Activated CD4-positive, alpha-beta T cell treated with anti-CD3 and anti-CD28 coated beads, Interleukin-2, amount 50 U/mL, for 48 hours (primary cell): ENCODE results near the gene PTPRS.
"Not testable (repeated sequence)": the region's sequence is repeated elsewhere in the genome, so short reads cannot be mapped to it uniquely, and the experiment has no call there.

Experiments used
- DNase-seq, 2 experiments: peaks; one replicate each; pipeline ENCODE4 v3.0.0-alpha.2; 2020

The PTPRS gene

DNA sequence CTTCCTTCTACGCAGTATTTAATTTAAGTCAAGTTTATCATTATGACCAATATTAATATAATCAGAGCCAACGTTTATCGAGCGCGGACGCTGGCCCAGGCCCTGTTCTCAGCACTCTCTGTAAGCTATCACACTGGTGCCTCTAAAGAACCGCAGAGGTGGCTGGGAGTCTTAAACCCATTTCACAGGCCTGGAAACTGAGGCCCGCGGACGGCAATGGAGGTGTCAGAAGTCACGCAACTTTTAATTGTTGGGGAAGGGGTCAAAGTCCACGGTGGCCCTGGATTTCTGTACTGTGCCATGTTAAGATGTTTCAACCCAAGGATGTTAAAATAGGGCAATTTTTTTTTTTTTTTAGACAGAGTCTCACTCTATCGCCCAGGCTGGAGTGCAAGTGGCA is 8.8 kb downstream of the PTPRS start:
- no peak for DNase-seq

DNA sequence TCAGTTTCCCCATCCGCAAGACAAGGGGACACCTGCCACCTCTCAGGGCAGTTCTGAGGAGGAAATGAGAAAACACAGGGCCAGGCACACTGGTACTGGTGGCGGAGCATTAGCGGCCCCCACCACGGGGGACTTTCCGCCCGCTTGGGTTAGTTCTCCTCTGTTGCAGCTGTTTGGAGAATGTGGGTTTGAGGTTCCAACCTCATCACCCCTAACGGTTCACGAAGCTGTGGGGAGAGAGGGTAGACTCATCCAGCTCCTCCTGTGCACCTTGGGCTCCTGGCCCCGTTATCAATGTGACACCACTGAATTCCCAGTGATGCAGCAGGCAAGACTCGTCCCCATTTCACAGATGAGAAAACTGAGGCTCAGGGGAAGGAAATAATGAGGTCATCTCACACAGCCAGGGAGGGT is 10.3 kb downstream of the PTPRS start:
- no peak for DNase-seq

DNA sequence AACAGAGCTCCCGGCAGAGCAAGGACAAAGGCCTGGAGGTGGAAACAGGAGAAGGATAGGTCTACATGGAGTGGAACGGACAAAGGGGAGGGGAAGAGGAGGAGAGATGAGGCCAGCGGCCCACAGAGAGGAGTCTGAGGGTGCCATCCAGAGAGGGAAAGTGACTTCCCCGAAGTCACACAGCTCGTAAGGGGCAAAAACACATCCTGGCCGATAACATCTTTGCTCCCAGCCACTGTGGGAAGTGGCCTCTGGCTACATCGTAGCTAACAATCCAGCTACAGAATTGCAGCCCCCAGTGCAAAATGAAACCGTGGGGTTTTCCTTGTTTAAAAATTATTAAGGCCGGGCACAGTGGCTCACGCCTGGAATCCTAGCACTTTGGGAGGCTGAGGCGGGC is 11.5 kb downstream of the PTPRS start:
- no peak for DNase-seq

DNA sequence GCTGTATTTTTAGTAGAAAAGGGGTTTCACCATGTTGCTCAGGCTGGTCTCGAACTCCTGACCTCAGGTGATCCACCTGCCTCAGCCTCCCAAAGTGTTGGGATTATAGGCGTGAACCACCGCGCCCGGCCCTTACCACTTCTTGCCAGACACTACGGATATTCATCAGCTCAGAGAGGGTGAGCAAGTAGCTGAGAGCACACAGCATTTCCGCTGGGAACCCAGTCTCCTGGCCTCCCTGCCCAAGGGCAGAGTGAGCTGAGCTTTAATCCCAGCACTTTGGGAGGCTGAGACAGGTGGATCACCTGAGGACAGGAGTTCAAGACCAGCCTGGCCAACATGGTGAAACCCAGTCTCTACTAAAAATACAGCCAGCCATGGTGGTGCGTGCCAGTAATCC is 12.2 kb downstream of the PTPRS start:
- not testable (repeated sequence) for DNase-seq

DNA sequence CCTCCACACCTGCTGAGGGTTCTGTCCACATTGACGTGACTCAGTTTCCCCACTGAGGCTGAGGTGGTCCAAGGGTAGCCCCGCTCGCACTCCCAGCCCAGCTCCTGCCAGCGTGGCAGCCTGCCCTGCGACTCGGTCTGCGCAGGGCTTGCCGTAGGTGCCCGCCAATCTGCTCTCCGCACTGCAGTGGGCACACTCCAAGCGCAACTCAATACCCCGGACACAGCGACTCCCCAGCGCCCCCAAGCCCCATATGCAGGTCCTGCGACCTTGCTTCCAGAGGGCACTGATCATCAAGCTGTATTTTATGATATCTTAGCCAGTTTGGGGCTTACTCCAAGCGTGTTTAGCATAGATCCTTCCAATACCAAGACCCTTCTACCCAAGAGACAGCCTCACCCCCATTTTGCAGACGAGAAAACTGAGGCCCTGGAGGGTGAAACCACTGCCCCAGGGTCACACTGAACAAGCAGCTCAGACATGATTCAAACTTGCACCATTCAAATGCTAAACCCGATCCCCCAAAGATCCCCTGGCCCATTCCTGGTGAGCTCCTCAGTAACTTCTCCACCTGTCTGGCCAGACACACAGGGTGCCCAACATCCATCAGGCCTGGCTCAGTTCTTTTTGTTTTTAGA is 13.5 kb downstream of the PTPRS start:
- no peak for DNase-seq

DNA sequence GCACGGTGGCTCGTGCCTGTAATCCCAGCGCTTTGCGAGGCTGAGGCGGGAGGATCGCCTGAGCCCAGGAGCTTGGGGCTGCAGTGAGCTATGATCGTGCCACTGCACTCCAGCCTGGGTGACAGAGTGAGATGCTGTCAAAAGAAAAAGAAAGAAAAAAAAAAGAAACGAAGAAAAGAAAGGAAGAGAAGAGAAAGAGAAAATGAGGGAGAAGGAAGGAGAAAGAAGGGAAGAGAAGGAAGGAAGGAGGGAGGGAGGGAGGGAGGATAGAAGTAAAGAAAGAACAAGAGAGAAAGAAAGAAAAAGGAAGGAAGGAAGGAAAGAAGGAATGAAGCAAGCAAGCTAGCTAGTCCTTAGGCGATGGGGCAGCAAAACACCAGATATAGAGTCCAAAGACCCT is 14.1 kb downstream of the PTPRS start:
- DNase-seq: no peak

DNA sequence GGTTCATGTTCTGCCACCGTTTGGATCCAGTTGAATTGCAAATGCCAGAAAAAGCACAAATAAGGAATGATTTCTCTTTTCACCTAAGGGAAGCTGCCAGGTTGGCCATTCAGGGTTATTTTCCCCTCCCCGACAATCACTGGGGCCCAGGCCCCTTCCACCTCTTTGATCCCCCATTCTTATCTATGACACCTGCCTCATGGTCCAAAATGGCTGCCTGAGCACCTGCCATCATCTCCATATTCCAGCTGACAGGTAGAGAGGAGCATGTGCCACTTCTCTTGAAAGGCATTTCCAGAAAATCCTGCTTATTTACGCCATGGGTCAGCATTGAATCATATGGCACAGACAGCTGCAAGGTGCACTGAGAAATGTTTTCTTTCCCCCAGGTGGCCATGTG is 15.7 kb downstream of the PTPRS start:
- DNase-seq: no peak

DNA sequence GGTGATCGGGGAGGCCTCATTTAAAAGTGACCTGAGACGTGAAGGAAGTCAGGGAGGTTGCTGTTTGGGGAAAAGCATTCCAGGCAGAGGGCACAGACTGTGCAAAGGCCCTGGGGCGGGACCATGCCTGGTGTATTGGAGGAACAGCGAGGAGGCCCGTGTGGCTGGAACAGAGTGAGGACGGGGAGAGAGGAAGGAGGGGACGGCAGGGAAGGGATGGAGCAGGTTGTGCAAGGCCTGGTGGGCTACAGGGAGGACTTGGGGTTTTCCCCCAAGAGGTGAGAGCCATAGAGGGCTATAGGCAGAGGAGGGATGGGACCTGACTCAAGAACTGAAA is 17.2 kb downstream of the PTPRS start:
- DNase-seq: no peak

DNA sequence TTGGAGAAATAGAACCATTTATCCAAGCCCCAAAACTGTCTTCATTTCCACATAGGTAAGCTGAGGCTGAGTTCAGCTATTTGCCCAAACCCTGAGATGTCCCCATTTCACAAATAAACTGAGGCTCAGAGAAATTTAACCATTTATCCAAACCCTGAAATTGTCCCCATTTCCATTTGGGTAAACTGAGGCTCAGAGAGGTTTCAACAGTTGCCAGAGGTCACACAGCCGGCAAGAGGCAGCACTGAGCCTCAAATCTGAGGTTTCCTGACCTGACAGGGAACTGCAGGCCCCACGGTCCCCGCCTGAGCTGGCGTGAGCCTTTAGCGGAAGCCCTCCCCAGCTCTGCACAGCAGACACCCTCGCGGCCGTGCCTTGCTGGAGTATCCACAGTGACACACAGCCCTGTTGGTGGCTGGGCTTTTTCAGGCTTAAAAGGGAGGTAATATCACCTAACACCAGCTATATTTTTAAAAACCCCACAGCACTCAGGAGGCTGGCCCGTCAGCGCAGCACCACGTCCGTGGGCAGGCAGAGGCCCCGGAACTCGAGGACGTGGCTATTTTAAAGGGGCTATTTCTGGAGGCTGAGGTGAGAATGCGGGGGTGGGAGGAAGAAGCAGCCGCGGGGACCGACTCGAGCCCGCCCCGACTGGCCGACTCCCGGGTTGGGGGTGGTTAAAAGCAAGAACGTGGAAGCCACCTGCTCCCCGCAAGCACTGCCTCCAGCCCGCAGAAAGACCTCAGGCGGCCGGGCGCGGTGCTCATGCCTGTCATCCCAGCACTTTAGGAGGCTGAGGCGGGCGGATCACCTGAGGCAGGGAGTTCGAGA is 18.5 kb downstream of the PTPRS start:
- DNase-seq: peak; percentile 12 to 21

DNA sequence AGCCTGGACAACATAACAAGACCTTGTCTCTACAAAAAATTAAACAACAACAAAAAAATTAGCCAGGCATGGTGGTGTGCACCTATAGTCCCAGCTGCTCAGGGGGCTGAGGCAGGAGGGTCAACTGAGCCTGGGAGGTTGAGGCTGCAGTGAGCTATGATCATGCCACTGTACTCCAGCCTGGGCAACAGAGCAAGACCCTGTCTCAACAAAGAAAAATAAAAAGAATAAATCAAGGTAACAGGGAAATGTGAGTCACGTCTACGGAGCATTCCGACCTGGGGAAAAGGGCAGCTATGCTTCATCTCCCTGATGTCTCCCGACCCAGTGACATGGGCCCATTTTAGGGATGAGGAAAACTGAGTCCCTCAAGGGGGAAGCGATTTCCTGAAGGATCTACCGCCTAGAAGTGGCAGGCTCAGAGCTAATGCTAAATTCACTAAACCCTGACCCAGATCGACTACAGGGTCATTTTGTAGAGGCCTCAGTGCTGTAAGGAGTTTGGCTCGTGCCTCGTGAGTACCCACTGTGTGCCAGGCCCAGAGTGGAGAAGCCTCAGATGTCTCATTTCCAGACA is 19.5 kb downstream of the PTPRS start:
- no peak for DNase-seq

DNA sequence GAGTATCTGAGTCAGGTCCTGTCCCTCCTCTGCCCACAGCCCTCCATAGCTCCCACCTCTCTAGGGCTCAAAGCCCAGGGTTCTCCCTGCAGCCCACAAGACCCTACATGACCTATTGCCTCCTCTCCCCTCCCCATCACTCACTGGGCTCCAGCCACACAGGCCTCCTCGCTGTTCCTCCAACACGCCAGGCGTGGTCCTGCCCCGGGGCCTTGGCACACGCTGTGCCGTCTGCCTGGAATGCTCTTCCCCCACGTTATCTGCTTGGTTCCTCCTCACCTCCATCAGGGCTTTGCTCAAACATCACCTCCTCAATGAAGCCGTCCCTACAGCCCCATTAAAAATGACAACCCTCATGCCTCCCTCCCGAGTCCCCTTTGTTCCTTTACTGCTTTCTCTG is 21.1 kb downstream of the PTPRS start:
- no peak for DNase-seq

DNA sequence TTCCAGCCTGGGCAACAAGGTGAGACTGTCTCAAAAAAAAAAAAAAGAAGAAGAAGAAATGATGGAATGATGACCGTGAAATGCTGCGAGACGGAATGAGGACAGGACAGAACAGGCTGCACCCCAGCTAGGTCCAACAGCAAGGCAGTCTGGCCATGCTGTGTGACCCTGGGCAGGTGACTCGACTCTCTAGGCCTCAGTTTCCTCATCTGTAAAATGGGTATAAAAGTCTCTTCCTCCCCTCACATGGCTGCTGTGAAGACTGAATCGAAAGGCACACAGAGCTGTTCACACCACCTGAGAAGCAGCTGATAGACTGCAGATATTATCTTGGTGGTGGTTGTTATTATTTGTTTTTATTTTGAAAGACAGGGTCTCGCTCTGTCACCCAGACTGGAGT is 22.3 kb downstream of the PTPRS start:
- no peak for DNase-seq

DNA sequence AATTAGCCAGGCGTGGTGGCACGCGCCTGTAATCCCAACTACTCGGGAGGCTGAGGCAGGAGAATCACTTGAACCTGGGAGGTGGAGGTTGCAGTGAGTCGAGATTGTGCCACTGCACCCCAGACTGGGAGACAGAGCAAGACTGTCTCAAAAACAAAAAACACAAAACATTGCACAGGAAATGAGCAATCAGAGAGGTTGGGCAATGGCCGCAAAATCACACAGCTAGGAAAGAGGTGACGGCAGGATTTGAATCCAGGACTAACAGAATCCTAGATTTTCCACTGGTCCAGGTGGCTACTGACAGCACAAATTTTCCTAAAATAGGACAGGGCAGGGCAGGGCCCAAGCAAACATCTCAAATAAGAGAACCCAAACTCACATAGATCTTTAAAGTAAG is 23.3 kb downstream of the PTPRS start:
- DNase-seq: no peak

DNA sequence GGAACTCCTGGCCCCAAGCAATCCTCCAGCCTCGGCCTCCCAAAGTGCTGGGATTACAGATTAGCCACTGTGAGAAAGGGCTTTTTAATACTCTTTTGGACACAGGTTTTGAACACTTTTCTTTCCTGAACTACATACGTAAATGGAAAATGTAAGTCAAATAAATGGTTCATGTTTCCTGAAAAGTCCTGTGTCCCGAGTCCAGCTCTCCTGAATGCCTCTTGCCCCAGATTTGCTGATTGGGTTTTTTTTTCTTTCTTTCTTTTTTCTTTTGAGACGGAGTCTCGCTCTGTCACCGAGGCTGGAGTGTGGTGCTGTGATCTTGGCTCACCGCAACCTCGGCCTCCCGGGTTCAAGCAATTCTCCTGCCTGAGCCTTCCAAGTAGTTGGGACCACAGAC is 24.5 kb downstream of the PTPRS start:
- DNase-seq: no peak

DNA sequence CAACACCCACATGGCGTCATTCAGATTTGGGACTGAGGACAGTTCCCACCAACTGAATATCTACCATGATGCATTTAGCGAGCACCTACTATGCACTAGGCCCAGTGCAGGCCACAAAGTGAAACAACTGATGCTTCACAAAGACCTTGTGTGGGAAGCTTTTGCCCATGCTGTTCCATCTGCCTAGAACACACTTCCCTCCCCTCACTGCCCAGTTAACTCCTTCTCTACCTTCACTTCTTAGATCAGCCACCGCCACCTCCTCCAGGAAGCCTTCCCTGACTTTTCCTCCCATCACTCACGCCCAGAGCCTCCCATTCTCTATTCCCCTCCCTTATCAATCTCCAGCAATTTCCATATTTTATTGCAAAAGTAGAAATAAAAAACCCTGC is 25.7 kb downstream of the PTPRS start:
- no peak for DNase-seq

DNA sequence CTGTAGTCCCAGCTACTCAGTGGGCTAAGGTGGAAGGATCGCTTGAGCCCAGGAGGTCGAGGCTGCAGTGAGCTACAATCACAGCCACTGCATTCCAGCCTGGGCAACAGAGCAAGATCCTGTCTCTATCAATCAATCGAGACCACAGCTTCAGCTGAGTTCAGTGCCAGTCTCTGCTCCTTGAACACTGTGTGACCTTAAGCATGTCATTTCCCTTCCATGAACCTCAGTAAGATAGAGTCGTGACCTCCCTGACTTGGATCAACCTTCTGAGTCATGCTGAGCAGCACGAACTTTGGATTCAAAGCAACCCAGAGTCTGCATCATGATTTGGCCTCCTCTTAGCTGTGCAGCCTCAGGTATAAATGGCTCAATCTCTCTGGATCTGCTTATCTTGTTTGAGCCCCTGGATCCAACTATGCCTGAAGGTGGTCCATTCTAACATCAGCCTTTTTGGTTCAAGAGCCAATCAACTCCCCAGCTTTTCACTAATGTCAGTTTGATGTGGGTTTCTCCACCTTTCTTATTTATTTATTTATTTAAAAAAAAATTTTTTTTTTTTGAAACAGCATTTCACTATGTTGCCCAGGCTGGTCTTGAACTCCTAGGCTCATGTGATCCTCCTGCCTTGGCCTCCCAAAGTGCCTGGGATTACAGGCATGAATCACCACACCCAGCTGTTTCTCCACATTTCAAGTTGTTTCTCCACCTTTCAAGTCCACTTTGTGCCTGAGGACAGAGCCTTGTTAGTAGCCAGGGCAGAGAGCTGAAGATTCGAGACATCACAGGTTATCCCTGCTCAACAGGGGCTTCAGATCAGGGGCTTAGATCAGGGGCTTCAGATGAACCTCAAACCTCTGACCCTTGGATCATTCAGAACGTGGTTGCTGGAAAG is 26.4 kb downstream of the PTPRS start:
- no peak for DNase-seq

DNA sequence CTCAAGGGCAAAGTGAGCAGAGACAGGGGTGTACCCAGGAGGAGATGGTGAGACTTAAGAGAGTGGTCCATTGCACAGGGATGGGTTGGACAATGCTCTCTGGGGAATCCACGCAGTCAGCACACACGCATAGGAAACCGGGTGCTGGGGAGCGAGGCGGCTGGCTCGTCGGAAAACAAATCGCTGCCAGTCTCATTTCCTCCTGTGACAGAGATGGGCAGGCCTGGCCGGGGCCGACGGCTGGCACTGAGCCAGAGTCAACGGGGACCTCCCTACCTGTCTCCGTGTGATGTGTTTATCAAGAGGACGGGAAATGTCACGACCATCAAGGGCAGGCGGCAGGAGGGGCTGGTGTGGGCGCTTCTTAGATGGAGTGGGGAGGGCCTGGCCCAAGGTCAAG is 27.3 kb downstream of the PTPRS start:
- no peak for DNase-seq

DNA sequence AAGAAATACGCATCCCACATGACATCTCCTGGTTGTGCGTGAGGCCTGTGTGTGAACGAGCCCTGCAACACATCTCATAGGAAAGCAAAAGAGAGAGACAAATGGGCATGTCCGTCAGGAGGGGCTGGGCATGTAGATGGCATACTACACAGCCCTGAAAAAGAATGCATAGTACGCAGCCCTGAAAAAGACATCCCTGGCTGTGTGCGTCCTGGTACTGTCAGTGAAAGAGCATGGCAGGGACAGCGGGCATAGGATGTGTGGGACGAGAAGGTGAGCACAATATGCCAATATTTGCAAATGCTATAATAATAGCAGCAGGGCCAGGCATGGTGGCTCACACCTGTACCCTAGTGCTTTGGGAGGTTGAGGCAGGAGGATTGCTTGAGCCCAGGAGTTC is 28.6 kb downstream of the PTPRS start:
- DNase-seq: no peak

DNA sequence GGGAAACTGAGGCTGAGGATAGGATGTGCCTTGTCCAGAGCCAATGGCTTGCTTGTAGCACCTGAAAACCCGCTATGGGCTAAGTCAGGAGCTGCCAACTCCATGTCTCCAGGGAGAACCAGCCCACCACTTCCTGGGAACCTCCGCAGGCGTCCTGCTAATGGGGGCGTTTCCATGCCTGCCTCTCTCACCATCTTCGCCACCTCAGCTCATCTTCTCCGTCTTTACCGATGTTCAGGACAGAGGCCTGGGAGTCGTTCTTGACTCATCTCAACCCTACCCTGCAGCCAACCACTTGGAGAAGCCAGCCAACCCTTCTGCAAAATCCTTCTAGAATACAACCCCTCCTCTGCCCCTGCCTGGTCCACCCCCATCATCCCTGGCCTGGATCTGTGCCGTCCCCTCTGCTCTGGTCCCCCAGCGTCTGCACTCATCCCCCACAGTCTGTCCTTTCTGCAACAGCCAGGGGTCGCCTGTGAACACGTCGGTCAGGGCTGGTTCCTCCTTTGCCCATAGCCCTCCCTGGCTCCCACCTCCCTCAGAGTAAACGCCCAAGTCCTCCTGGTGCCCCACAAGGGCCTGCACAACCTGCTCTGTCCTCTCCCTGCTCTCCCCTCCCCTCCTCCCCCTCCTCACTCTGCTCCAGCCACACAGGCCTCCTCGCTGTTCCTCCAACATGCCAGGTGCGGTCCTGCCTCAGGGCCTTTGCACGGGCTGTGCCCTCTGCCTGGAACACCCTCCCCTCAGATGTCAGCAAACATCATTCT is 31.0 kb downstream of the PTPRS start:
- no peak for DNase-seq

DNA sequence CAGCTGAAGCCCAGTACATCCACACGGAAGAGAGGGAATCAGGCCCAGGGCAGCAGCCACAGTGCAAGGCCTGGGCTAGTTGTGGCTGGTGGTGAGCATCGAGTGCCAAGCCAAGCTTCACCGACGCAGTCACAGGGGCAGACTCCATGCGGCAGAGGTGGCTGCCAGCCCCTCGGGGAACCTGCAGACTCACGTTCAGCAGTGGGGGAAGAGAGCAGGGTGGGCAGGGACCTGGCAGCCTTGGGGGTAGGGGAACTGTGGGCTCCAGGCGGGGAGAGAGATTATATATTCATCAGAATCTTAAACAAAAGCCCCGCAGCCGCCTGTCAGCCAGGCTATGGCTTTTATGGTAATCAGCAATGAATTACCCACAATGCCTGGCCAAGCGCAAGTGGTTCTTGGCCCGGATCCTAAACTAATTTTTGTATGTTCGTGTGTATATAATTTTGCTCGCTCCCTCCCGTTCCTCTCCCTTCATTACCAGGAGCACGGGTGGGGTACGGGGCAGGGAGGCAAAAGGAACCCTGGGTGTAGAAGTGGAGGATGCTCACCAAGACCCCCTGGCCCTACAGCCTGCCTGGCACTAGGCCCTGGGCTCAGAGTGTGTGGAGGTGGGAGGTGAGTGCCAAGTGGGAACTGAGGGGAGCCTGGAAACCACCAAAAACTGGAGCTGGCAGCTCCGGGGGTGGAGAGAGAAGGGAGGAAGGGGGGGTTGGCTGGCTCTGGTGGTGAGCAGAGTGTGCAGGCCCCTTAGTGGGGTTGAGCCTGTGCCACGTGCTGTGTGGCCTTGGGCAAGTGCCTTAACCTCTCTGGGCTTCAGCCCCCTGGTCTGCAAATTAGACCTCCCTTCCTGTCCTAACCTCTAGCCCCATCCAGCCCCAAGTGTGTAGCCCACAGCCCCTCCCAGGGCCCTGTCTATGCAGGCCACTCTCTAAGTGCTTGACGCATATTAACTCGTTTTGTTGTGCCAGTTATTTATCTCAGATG is 31.9 kb downstream of the PTPRS start:
- DNase-seq: no peak

DNA sequence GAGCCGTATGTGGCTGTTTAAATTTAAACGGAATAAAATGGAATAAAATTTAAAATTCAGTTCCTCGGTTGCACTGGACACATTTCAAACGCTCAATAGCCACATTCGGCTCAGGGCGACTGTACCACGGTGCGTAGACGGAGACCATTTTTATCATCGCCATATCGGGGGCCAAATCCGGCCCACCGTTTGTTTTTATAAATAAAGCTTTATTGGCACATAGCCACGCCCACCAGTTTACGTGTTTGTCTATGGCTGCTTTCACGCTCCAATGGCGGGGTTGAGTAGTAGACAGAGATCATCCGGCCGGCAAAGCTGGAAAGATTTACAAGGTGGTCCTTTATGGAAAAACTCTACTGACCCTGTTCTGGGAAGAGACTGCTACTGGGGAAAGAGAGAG is 33.0 kb downstream of the PTPRS start:
- DNase-seq: no peak
